Subcutaneous adipose tissue (tissue), 4 donors: ENCODE results near the gene KIAA1217. TPM values are rescaled to one million over a fixed set of nuclear protein-coding genes. Genes with fewer than 3 reads are reported as not detected.

ENCODE experiments used
- total RNA-seq, 4 donors: library from RNA; depleted of rRNA; stranded (reverse); fragments of >200 nt; gene quantifications; one replicate each; pipeline ENCODE4 v1.1.0, GENCODE V29; 2016
- TF ChIP-seq, protein P1 (sequence below): fragments of 450-650 bp; IDR thresholded peaks from one replicate; pipeline ENCODE4 v1.5.1; 2016; ENCODE audit warnings: low read depth, mild to moderate bottlenecking, control low read depth, antibody characterized with exemption, moderate library complexity

KIAA1217 gene
- total RNA-seq, 4 donors from 2014 or later = 10.7 to 91.6 (median 27.5) TPM

DNA sequence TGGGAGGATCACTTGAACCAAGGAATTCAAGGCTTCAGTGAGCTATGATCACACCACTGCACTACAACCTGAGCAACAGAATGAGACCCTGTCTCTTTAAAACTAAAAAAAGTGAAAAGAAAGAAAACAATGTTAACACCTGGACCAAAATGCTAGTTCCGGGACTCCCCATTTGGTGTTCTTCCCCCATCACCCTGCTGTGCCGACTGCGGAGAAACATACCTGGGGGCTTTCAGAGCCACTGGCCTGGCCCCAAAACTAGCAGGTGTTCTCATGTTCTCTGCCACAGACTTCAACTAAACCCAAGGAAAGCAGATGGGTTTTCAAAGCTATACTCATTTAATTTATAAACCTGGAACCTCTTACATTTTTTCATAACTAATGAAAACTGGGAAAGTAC, 250.9 kb downstream of the KIAA1217 start:
- TF ChIP-seq, protein P1, sequence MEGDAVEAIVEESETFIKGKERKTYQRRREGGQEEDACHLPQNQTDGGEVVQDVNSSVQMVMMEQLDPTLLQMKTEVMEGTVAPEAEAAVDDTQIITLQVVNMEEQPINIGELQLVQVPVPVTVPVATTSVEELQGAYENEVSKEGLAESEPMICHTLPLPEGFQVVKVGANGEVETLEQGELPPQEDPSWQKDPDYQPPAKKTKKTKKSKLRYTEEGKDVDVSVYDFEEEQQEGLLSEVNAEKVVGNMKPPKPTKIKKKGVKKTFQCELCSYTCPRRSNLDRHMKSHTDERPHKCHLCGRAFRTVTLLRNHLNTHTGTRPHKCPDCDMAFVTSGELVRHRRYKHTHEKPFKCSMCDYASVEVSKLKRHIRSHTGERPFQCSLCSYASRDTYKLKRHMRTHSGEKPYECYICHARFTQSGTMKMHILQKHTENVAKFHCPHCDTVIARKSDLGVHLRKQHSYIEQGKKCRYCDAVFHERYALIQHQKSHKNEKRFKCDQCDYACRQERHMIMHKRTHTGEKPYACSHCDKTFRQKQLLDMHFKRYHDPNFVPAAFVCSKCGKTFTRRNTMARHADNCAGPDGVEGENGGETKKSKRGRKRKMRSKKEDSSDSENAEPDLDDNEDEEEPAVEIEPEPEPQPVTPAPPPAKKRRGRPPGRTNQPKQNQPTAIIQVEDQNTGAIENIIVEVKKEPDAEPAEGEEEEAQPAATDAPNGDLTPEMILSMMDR = no peak

DNA sequence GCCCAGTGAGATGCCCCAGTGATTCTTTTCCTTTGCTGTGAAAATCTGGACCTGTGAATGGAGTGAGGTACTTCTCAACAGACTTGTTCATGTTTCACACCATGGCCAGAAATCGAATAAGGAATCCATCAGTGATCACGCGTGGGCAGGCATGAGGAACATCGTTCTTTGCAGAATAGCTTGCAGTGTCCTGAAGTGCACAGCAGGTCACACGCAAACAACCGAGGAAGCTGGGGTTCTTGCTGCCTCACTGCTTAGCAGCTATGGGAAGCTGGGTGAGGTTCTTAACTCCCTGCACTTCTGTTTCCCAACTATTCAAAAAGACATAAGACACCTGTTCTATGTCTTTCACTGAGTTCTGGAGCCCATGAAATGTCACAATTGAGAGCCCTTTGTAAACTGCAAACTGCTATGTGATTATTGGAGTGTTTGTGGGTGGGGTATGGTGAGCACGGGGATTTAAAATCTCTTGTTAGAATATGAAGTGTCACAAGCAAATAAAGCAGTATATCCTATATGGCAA, 253.4 kb downstream of the KIAA1217 start:
- TF ChIP-seq, protein P1 = no peak

DNA sequence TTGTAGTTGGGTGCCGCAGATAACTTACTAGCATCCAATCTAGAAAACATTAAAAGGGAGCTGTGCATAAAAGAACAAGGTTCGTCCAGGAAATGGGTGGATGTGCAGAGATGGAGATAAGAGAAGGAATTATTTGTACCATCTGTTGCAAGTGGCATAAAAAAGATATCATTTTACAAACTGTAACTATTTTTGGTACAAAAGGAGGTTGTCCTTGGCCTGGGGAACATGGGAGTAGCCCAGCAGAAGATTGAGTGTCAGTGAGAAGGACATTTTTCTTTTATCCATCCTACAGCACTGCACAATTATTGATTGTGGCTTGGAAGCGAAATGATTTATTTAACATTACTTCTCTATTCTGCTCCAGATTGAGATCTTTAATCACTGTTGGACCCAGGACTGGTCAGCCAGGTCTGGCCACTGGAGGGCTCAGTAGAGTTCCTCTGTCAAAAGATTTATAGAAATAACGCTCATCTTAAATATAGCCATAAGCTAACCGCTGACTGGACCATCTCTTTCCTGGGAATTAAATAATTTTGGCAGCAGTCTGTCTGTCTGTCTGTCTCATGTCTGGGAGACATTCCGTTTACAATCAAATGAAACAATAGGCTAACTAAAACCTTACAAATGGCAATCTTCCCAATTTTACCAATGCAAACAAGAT, 254.1 kb downstream of the KIAA1217 start:
- TF ChIP-seq, protein P1 = no peak

DNA sequence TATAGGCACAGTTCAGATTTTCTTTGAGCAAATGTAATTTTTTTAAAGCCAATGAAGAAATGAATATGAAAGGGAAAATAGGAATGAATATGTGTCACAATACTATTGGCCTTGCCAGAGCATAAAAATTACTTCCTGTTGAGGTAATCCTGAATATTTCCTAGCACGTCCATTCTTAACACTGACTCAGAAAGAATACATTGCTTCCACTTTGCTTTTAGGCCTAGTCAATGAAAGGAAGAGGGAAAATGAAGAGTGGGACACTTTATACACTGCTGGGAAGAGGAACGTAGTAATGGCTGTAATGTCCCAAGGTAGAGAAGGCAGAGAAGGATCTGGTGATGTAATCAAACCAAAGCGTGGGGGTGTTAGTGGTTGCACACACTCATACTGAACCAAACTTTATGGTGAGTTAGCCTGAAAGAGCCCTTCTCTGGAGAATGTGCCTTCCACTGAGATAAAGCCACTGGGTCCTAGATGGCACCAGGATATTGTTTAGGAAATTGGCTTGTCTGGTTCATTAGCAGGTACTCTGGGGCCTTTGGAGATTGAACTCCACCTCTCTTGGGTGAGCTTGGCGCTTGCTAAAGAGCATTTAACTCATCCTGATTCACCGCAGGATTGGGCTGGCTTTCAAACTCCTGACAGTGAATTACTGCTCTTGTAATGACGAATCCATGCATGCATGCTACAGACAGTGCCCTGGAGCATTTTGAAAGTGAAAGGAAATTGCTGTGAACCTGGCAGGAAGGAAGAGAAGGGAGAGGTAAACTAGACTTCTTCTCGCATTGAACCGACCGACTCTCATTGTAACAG, 254.9 kb downstream of the KIAA1217 start:
- TF ChIP-seq, protein P1 = no peak

DNA sequence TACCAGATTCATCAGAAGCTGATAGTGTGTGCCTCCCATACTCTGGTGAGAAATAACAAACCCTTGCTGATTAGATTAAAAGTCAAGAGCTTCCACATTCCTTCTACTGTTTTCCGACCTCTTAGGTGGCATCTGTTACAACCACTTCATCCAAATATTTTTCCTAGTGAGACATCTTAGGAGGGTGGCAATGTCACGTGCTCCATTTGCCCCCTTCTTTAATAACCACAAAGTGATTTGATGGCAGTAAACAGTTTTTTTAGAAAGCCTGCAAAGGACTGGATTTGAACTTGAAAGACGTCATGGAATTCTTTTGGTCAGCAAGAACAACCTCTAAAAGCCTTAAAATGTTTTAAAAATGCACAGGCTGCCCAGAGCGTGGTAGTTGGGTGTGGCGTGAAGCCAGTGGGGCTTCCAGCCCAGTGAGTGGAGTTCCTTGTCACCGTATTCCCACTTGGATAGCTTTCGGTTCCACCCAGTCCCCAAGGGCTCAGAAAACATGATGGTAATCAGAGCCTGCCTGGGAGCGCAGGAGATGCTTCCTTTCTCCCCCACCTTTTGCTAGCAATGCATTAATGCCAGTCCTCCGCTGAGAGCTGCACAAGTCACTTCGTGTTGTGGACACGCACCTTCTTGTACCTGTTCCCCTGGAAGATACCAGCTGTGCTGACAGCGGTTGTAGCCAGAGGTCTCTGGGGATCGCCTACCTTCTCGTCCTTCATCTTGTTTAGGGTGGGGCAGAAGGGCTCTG, 256.4 kb downstream of the KIAA1217 start:
- TF ChIP-seq, protein P1 = no peak

DNA sequence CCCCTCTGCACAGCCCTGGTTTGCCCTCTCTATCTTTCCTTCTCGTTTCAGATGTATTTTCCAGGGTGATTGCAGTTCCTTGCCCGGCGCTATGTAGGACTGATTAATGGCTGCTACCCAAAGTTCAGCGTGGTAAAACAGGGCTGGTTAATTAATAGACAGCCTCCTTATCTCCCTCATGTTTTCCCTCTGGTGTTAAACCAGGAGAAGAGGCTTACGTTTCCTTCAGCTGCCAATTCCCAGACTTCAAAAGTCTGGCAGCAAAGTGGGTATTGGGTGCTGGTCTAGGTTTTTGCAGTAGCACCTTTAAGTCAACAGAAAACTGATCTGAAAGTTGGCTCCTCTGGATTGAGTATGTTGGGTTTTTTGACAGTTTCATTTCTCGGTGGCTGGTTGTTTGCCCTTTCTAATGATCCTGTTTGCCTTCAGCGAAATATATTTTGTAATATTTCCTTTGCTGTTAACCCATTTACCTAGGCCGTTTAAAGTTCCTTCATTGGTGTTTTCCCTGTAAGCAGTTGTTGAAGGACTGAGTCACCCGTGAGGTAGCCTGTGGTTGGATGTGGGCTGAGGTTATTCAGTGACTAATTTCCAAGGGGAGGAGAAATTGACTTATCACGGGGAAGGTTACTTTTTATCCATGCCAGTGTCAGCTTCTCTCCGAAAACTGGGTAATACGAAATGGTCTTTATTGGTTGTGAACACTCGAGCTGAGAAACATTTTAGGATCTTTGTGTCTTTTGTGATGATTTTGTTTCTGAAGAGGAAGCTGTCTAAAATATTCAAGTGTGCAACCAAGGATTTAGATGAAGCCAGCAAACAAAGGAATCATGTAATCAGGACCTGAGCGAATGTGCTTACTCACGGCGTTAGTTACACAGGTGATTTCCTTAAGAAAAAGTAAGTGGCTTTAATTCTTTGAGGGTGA, 257.2 kb downstream of the KIAA1217 start:
- TF ChIP-seq, protein P1 = no peak
